ENCODE results near the gene CCDC7.

DNA sequence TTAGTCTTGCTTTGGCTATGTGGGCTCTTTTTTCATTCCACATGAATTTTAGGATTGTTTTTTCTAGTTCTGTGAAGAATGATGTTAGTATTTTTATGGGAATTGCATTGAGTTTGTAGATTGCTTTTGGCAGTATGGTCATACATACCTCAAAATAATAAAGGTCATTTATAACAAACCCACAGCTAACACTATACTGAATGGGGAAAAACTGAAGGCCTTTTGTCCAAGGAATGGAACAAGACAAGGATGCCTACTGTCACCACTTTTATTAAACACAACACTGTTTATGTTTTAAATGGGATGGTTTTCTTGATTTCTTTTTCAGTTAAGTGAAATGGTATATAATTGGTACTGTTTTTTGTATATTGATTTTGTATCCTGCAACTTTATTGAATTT lies 84.3 kb downstream of the CCDC7 start:
- TF ChIP-seq RARB (CRISPR knock-in tag; IDR thresholded peaks at IDR 0.05) (no peak), ZC3H10 (CRISPR knock-in tag; IDR thresholded peaks at IDR 0.05) (no peak), TOX (CRISPR knock-in tag; IDR thresholded peaks at IDR 0.05; ENCODE audit: borderline replicate concordance) (no peak)
